Fibroblast of skin of right quadriceps (primary cell): ENCODE measurements around the gene WSB2.
A peak's percentile ranks its signal among the peaks of the same experiment; 100 is the strongest.

Experiments used
- DNase-seq: peaks from one replicate; pipeline ENCODE4 v3.0.0-alpha.2; 2013

Gene WSB2

GRCh38 chr12:118061873-118062843, 1.2 kb upstream of the WSB2 start:
- peak; percentile 67 for DNase-seq

- peak; percentile 17 for DNase-seq
Observed at GRCh38 chr12:118060301-118061010, 523 bp downstream of the WSB2 start.

DNA sequence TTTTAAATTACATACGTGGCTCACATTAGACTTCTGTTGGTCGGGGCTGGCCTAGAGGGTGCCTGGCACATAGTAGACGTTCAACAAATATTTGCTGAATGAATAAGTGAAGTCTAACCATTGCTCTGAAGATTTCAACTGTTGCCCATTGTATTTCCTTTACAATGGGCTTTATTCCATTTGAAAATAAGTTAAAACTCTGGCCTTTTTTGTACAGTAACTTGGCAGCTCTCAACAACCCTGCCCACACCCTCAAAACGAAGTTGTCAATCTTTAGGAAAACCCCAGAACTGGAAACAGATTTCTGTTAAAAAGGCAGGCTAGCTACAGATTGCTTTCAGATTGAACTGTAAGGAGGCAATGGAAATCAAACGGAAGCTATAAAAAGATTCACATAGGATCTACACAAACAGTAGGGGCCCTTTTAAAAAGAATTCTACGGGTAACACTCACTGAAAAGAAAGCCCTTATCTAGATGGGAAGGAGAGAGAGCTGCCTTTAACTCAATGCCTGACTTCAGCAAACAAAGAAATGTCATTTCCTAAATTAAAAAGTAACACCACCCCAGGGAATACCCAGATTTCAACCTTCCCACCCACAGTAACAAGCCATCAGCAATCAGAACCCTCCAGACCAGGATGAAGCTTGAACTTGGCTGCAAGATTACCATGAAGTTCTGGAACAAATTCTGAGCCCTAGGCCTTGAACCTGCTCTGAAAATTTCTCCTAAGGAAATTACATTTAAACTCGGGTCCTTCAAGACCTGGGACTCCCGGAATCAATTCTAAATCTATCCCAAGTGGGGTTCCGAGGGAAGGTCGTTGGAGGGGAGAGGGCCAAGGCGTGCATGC, 1.4 kb downstream of the WSB2 start:
- DNase-seq, result peak; percentile 58

GRCh38 chr12:118058881-118059280, 2.1 kb downstream of the WSB2 start:
- DNase-seq, result no peak

- DNase-seq, result no peak
Observed at GRCh38 chr12:118058227-118058626, 2.8 kb downstream of the WSB2 start.

DNA sequence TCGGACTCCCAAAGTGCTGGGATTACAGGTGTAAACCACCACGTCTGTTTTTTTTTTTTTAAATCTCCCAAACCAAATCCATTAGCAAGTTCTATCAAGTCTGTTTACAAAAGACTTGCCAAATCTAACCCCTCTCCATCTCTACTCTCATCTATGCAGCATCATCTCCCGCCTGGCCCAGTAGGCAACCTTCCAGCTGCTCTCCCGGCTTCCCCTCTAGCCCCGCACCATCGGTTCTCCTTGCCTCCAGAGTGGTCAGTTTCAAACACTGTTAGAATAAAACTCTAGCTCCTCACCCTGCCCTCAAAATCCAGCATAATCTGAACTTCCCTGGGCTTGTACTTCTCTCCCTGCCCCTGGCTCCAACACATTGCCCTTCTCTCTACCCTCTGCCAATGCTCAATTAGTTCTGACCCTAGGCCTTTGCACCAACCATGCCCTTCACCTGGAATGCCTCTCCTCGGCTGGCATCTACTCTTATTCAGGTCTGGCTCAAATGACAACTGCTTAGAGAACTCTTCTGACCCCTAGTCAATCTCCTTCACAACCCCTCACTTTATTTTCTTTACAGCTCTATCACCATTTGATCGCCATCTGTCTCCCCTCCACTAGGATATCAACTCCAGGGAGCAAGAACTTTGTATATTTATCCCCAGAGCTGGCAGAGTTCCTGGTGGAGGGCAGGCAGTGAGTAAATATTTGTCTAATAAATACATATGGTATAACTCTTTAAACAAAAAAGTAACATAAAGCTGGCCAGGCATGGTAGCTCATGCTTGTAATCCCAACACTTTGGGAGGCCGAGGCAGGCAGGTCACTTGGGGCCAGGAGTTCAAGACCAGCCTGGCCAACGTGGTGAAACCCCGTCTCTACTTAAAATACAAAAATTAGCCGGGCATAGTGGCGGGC, 4.9 kb downstream of the WSB2 start:
- DNase-seq, result no peak

DNA sequence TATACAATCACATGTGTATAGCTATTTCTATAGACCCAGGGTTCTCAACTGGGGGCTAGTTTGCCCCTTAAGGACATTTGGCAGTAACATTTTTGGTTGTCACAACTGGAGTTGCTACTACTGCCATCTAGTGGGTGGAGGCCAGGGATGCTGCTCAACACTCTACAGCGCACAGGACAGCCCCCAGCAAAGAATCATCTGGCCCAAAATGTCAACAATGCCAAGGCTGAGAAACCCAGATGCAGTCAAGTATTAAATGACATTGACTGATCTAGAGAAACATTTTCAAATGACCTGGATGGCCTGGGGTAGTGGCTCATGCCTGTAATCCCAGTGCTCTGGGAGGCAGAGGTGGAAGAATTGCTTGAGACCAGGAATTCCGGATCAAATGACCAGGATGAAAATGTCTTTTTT, 5.8 kb downstream of the WSB2 start:
- peak; percentile 33 for DNase-seq

GRCh38 chr12:118053071-118053985, 7.7 kb downstream of the WSB2 start:
- DNase-seq, result no peak

GRCh38 chr12:118052324-118053070, 8.5 kb downstream of the WSB2 start:
- peak; percentile 92 for DNase-seq

DNA sequence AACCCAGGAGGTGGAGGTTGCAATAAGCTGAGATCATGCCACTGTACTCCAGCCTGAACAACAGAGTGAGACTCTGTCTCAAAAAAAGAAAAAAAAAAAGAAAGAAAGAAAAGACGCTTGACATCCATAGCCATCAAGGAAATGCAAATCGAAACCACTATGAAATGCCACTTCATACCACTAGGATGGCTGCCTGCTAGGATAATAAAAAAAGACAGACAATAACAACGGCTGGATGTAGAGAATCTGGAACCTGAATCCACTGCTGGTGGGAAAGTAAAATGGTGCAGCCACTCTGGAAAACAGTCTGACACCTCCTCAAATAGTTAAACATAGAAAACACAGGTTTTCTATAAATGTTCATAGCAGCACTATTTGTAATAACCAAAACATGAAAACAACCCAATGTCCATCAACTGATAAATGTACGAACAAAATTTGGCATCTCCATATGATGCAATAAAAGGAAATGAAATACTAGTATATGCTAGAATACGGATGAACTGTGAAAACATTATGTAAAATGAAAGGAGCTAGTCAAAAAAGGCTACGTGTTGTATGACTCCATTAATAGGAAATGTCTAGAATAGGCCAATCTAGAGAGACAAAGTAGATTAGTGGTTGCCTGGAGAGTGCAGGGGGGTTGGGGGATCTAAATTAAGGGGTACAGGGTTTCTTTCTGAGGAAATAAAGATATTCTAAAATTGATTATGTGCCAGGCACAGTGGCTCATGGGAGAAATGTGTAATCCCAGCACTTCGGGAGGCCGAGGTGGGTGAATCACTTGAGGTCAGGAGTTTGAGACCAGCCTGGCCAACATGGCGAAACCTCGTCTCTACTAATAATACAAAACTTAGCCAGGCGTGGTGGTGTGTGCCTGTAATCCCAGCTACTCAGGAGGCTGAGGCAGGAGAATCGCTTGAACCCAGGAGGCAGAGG, 9.7 kb downstream of the WSB2 start:
- DNase-seq, result no peak

GRCh38 chr12:118046430-118046829, 14.5 kb downstream of the WSB2 start:
- DNase-seq, result no peak

DNA sequence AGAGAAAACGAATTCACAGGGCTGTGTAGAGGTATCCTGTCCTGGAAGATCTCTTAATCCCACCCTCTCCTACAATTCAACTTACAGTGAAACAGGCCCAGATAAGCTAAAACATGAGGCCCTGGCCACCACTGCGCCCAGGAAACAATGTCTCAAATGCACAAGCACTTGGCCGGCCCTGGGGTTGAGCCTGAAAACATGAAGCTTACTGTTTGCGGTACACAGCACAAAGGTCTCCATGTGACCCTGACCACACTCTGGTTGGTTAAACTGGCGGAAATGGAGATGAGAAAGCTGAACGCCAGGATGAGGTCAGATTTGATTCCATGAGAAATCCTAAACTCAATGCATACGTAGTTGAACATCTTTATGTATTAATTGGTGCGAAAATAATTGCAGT, 16.4 kb downstream of the WSB2 start:
- DNase-seq, result no peak

DNA sequence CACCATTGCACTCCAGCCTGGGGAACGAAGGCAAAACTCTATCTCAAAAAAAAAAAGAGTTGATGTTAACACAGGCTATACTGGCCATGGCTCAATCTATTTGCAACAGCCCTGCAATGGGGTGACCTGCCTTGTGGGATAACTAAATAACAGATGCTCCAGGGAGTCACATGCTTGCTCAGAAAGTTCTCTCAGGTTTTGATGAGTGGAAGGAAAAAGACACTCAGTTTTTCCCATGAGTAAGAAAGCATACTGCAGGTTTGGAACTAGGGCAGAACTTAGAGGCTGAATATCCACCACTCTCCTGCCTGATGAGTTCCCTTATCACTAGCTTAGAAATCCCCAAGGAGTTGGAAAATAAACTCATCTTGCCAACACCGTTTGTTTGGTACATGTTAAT, 16.9 kb downstream of the WSB2 start:
- DNase-seq, result no peak

- DNase-seq, result no peak
Observed at GRCh38 chr12:118042091-118042490, 18.9 kb downstream of the WSB2 start.

DNA sequence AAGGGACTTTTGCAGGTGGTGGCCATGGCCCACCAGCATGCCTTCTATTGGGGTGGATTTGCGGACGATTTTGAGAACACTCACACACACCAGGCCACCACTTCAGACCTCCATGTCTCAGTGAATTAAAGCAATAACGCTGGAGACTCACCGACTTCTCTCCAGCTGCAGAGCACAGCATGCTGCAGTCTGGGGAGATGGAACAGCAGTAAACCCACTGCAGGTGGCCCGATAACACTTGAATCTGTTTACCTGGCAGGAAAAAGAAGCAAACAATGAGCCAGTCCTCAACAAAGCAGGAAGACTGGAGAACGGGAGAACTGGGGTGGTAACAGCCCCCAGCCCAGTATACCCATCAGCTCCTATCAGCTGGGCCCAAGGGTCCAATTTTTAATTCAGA, 22.8 kb downstream of the WSB2 start:
- DNase-seq, result no peak

- DNase-seq, result no peak
Observed at GRCh38 chr12:118036672-118037411, 24.1 kb downstream of the WSB2 start.

DNA sequence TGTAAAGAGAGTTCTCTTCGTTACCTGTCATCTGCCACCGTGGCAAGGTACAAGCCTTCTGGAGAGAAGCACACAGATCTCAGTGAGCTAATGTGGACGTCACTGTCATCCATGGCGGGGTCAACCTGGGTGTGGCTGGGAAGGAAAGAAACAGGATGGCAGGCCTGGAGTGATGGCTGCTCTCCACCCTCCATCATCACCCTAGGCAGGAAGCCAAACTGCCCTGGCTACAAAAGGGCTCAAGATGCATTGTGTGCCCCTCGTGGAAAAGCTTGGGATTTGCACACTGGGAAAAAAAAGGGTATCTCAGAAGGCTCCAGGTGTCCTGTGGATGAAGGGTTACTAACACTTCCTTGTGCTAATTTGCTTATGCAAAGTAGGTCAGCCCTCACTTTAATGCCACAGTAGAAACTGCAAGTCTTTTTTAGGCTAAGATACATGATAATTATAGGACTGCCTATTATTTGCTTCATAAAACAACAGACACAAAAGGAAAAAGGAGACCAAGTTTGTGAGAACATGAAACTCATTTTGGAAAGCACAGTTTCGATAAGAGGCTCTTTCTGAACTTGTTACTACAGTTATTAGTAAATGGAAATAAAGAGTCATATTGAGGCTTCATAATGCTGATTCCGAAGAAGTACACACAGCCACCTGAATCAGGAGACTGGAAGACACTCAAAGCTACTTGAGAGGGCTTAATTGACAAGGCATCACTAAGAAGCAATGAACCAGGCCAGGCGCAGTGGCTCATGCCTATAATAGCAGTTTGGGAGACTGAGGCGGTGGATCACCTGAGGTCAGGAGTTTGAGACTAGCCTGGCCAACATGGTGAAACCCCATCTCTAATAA, 25.6 kb downstream of the WSB2 start:
- DNase-seq, result peak; percentile 30
